ENCODE results near the gene CSRP3.

DNA sequence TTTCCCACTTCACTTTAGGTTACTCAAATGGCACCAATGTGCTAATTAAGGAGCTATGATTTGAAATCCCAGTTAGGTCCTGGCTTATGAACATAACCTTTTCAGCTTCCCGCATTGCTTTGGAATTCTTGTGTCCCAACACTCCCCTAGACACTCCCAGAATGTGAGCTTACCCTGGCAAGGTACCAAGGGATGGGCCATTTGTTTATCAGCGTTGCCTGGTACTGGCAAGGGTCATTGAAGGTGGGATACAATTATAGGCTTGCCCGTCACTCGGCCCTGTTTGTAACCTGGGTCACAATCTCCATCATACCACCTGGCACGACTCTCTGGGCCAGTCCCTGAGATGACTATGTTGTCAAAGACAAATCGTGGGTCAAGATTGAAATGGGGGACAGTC is 5.4 kb downstream of the CSRP3 start:
- no peak for TF ChIP-seq POLR2A (IDR thresholded peaks at IDR 0.05)
- TF ChIP-seq, protein P1, sequence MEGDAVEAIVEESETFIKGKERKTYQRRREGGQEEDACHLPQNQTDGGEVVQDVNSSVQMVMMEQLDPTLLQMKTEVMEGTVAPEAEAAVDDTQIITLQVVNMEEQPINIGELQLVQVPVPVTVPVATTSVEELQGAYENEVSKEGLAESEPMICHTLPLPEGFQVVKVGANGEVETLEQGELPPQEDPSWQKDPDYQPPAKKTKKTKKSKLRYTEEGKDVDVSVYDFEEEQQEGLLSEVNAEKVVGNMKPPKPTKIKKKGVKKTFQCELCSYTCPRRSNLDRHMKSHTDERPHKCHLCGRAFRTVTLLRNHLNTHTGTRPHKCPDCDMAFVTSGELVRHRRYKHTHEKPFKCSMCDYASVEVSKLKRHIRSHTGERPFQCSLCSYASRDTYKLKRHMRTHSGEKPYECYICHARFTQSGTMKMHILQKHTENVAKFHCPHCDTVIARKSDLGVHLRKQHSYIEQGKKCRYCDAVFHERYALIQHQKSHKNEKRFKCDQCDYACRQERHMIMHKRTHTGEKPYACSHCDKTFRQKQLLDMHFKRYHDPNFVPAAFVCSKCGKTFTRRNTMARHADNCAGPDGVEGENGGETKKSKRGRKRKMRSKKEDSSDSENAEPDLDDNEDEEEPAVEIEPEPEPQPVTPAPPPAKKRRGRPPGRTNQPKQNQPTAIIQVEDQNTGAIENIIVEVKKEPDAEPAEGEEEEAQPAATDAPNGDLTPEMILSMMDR (IDR thresholded peaks at IDR 0.05 in 4 of 5, conservative IDR thresholded peaks at IDR 0.05 in 1 of 5), result no peak

All from gastrocnemius medialis (tissue), 4 donors.